SK-N-SH treated with all-trans-retinoic acid at 6 μM for 48 hours (cell line): Measurements from ENCODE around the gene PCIF1.

Experiments
- ATAC-seq: fragments of 200-7000 bp; cut with Tn5 transposase; 3 replicates; pipeline ENCODE4 v1.9.1; 2020; ENCODE audit warnings: mild to moderate bottlenecking, moderate library complexity
- ARNTL ChIP-seq: fragments of 450-650 bp; formaldehyde crosslinking; IDR thresholded peaks from 2 replicates; pipeline ENCODE4 v1.5.0; 2020; ENCODE audit warnings: low read depth, mild to moderate bottlenecking, moderate library complexity, borderline replicate concordance
- BACH2 ChIP-seq: fragments of 250-450 bp; sonication (Bioruptor Pico); IDR thresholded peaks from 2 replicates; pipeline ENCODE4 v1.9.0; 2021; ENCODE audit warnings: mild to moderate bottlenecking, borderline replicate concordance
- CSDC2 ChIP-seq: fragments of 250-450 bp; sonication (Bioruptor Pico); IDR thresholded peaks from 2 replicates; pipeline ENCODE4 v1.5.0; 2020; ENCODE audit warnings: mild to moderate bottlenecking, moderate library complexity
- ESRRG ChIP-seq: fragments of 250-450 bp; sonication (Bioruptor Pico); IDR thresholded peaks from 2 replicates; pipeline ENCODE4 v1.6.1; 2021; ENCODE audit warnings: mild to moderate bottlenecking
- GLIS3 ChIP-seq: fragments of 250-450 bp; sonication (Bioruptor Pico); IDR thresholded peaks from 2 replicates; pipeline ENCODE4 v1.5.0; 2020; ENCODE audit warnings: mild to moderate bottlenecking, moderate library complexity
- ISL1 ChIP-seq: fragments of 250-450 bp; sonication (Bioruptor Pico); IDR thresholded peaks from 2 replicates; pipeline ENCODE4 v2.1.2; 2022; ENCODE audit warnings: mild to moderate bottlenecking, moderate library complexity
- OSR1 ChIP-seq: fragments of 250-450 bp; sonication (Bioruptor Pico); IDR thresholded peaks from 2 replicates; pipeline ENCODE4 v1.8.0; 2022; ENCODE audit warnings: moderate library complexity, mild to moderate bottlenecking, inconsistent platforms
- PPARA ChIP-seq: fragments of 250-450 bp; sonication (Bioruptor Pico); IDR thresholded peaks from 2 replicates; pipeline ENCODE4 v1.5.0; 2020; ENCODE audit warnings: mild to moderate bottlenecking, borderline replicate concordance
- RARB ChIP-seq: fragments of 250-450 bp; sonication (Bioruptor Pico); IDR thresholded peaks from 2 replicates; pipeline ENCODE4 v1.8.0; 2021; ENCODE audit warnings: mild to moderate bottlenecking, moderate library complexity
- ZC3H10 ChIP-seq: fragments of 250-450 bp; sonication (Bioruptor Pico); IDR thresholded peaks from 2 replicates; pipeline ENCODE4 v1.5.1; 2021; ENCODE audit warnings: mild to moderate bottlenecking, moderate library complexity
- ZFP3 ChIP-seq: fragments of 250-450 bp; sonication (Bioruptor Pico); IDR thresholded peaks from 2 replicates; pipeline ENCODE4 v1.5.0; 2020; ENCODE audit warnings: mild to moderate bottlenecking, moderate library complexity
- ZNF565 ChIP-seq: fragments of 450-650 bp; formaldehyde crosslinking; conservative IDR thresholded peaks from 2 replicates; pipeline ENCODE4 v1.5.0; 2020; ENCODE audit warnings: low read depth, mild to moderate bottlenecking, moderate library complexity
- ZNF70 ChIP-seq: fragments of 450-650 bp; formaldehyde crosslinking; IDR thresholded peaks from 2 replicates; pipeline ENCODE4 v1.5.0; 2020; ENCODE audit warnings: mild to moderate bottlenecking, moderate library complexity
- ZNF8 ChIP-seq: fragments of 450-650 bp; formaldehyde crosslinking; IDR thresholded peaks from 2 replicates; pipeline ENCODE4 v1.5.0; 2020; ENCODE audit warnings: mild to moderate bottlenecking, moderate library complexity
- TF ChIP-seq, protein P1 (sequence below): fragments of 250-450 bp; sonication (Bioruptor Pico); IDR thresholded peaks from 2 replicates; pipeline ENCODE4 v1.5.1; 2021; ENCODE audit warnings: mild to moderate bottlenecking, moderate library complexity
- TF ChIP-seq, protein P2 (sequence below): fragments of 250-450 bp; sonication (Bioruptor Pico); IDR thresholded peaks from 2 replicates; pipeline ENCODE4 v1.5.0; 2020; ENCODE audit warnings: mild to moderate bottlenecking, moderate library complexity
- TF ChIP-seq, protein P3 (sequence below): fragments of 250-450 bp; sonication (Bioruptor Pico); IDR thresholded peaks from 2 replicates; pipeline ENCODE4 v1.8.0; 2020; ENCODE audit warnings: mild to moderate bottlenecking, moderate library complexity, borderline replicate concordance
- TF ChIP-seq, protein P4 (sequence below): fragments of 250-450 bp; sonication (Bioruptor Pico); IDR thresholded peaks from 2 replicates; pipeline ENCODE4 v1.8.0; 2021; ENCODE audit warnings: low read depth, mild to moderate bottlenecking, moderate library complexity, borderline replicate concordance

PCIF1 gene

DNA sequence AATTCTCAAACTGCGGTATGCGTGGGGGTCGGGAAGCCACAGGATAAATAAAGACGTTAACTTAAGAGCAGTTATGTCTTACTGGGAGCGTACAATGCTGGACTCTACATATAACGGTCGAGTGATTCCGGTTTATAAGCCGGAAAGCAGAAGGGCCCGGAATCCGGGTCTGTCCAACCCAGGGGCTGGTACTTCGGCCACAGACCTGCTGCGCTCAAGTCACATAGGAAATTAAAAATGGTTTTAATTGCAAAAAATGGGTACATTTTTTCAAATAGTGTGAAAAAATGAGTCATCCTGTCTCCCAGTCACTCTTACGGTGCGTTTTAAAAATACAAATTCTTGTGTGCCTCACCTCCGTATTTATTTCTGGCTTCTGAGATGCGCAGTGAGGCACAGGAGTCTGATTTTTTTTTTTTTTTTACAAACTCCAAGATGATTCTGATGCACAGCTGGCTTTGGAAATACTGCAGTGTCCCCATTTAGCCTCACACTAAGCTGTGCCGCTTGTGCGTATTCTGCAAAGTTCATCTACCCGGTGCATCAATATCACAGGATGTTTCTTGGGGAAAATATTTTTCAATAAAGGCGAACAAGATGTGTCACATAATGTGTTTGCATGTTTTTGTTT, 1.0 kb downstream of the PCIF1 start (continued):
- TF ChIP-seq, protein P1, sequence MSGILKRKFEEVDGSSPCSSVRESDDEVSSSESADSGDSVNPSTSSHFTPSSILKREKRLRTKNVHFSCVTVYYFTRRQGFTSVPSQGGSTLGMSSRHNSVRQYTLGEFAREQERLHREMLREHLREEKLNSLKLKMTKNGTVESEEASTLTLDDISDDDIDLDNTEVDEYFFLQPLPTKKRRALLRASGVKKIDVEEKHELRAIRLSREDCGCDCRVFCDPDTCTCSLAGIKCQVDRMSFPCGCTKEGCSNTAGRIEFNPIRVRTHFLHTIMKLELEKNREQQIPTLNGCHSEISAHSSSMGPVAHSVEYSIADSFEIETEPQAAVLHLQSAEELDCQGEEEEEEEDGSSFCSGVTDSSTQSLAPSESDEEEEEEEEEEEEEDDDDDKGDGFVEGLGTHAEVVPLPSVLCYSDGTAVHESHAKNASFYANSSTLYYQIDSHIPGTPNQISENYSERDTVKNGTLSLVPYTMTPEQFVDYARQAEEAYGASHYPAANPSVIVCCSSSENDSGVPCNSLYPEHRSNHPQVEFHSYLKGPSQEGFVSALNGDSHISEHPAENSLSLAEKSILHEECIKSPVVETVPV (CRISPR knock-in tag), result no peak
- no peak for TF ChIP-seq ZNF8 (CRISPR knock-in tag)
- TF ChIP-seq, all 23 proteins: peak for 0

DNA sequence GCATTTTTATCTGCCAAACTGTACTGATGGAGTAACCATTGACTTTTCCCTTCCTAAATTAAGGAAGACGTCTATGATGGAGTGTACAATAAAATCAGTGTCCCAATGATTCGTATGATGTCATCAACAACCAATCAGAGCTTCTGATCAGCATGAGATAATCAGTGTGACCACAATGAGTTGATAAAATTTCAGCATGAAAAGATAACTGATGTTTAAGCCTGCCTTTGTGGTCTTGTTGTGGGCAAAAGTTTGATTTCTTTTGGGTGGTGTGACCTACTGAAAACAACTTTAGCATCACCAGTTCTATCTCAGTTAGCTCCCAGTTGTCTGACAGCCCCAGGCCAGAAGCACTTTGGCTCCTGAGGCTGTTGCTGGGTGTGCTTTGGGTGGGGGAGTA, 3.3 kb downstream of the PCIF1 start:
- no peak for TF ChIP-seq ZC3H10 (CRISPR knock-in tag)
- no peak for TF ChIP-seq GLIS3 (CRISPR knock-in tag)
- TF ChIP-seq, protein P2, sequence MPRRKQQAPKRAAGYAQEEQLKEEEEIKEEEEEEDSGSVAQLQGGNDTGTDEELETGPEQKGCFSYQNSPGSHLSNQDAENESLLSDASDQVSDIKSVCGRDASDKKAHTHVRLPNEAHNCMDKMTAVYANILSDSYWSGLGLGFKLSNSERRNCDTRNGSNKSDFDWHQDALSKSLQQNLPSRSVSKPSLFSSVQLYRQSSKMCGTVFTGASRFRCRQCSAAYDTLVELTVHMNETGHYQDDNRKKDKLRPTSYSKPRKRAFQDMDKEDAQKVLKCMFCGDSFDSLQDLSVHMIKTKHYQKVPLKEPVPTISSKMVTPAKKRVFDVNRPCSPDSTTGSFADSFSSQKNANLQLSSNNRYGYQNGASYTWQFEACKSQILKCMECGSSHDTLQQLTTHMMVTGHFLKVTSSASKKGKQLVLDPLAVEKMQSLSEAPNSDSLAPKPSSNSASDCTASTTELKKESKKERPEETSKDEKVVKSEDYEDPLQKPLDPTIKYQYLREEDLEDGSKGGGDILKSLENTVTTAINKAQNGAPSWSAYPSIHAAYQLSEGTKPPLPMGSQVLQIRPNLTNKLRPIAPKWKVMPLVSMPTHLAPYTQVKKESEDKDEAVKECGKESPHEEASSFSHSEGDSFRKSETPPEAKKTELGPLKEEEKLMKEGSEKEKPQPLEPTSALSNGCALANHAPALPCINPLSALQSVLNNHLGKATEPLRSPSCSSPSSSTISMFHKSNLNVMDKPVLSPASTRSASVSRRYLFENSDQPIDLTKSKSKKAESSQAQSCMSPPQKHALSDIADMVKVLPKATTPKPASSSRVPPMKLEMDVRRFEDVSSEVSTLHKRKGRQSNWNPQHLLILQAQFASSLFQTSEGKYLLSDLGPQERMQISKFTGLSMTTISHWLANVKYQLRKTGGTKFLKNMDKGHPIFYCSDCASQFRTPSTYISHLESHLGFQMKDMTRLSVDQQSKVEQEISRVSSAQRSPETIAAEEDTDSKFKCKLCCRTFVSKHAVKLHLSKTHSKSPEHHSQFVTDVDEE (CRISPR knock-in tag), result no peak
- TF ChIP-seq CSDC2 (CRISPR knock-in tag), result no peak
- TF ChIP-seq PPARA (CRISPR knock-in tag), result no peak
- TF ChIP-seq ZNF565 (CRISPR knock-in tag), result no peak
- no peak for TF ChIP-seq ARNTL (CRISPR knock-in tag)
- TF ChIP-seq ZNF8 (CRISPR knock-in tag), result no peak
- TF ChIP-seq, protein P3, sequence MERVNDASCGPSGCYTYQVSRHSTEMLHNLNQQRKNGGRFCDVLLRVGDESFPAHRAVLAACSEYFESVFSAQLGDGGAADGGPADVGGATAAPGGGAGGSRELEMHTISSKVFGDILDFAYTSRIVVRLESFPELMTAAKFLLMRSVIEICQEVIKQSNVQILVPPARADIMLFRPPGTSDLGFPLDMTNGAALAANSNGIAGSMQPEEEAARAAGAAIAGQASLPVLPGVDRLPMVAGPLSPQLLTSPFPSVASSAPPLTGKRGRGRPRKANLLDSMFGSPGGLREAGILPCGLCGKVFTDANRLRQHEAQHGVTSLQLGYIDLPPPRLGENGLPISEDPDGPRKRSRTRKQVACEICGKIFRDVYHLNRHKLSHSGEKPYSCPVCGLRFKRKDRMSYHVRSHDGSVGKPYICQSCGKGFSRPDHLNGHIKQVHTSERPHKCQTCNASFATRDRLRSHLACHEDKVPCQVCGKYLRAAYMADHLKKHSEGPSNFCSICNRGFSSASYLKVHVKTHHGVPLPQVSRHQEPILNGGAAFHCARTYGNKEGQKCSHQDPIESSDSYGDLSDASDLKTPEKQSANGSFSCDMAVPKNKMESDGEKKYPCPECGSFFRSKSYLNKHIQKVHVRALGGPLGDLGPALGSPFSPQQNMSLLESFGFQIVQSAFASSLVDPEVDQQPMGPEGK (CRISPR knock-in tag), result no peak
- TF ChIP-seq OSR1 (CRISPR knock-in tag), result no peak
- TF ChIP-seq ZNF70, result no peak
- TF ChIP-seq, protein P4, sequence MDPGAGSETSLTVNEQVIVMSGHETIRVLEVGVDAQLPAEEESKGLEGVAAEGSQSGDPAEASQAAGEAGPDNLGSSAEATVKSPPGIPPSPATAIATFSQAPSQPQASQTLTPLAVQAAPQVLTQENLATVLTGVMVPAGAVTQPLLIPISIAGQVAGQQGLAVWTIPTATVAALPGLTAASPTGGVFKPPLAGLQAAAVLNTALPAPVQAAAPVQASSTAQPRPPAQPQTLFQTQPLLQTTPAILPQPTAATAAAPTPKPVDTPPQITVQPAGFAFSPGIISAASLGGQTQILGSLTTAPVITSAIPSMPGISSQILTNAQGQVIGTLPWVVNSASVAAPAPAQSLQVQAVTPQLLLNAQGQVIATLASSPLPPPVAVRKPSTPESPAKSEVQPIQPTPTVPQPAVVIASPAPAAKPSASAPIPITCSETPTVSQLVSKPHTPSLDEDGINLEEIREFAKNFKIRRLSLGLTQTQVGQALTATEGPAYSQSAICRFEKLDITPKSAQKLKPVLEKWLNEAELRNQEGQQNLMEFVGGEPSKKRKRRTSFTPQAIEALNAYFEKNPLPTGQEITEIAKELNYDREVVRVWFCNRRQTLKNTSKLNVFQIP, result no peak
- no peak for TF ChIP-seq ESRRG (CRISPR knock-in tag)
- TF ChIP-seq, protein P1 (CRISPR knock-in tag), result no peak
- no peak for TF ChIP-seq ZFP3 (CRISPR knock-in tag)

DNA sequence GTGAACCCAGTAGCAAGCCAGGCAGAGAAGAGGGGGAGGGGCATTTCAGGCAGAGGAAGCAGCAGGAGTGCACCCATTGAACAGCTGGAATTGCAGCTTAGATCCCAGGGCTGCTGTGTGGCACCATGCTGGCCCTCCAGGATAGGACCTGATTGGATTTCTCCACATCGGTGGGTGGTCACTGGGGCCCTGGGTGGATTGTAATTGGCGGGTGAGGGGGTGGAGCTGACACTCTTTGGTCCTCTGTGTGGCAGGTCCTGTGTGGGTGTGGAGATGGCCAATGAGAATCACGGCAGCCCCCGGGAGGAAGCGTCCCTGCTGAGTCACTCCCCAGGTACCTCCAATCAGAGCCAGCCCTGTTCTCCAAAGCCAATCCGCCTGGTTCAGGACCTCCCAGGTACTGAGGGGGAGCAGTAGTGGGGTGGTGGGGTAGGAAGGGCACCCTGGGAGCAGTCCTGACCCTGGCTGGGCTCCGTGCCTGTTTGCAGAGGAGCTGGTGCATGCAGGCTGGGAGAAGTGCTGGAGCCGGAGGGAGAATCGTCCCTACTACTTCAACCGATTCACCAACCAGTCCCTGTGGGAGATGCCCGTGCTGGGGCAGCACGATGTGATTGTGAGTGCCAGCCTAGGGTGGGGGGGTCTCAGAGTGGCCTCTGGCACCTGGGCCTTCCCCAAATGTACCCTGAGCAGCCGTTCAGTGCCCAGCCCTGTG, 4.4 kb downstream of the PCIF1 start:
- TF ChIP-seq RARB (CRISPR knock-in tag), result no peak
- TF ChIP-seq, protein P4, result no peak
- TF ChIP-seq ZNF565 (CRISPR knock-in tag), result no peak
- TF ChIP-seq OSR1 (CRISPR knock-in tag), result no peak
- no peak for TF ChIP-seq ZNF70
- no peak for TF ChIP-seq CSDC2 (CRISPR knock-in tag)
- no peak for TF ChIP-seq PPARA (CRISPR knock-in tag)
- TF ChIP-seq ESRRG (CRISPR knock-in tag), result no peak
- TF ChIP-seq ZNF8 (CRISPR knock-in tag), result no peak
- TF ChIP-seq ISL1 (CRISPR knock-in tag), result no peak
- no peak for TF ChIP-seq ZFP3 (CRISPR knock-in tag)
- TF ChIP-seq, protein P1 (CRISPR knock-in tag), result no peak
- no peak for TF ChIP-seq BACH2 (CRISPR knock-in tag)
- ATAC-seq, result no peak

More for the DNA sequence above, 3.3 kb downstream of the PCIF1 start:
- ATAC-seq, result no peak
